HUES48 (cell line): ENCODE data around the gene NMU.
"Not testable (repeated sequence)": the region's sequence is repeated elsewhere in the genome, so short reads cannot be mapped to it uniquely, and the experiment has no call there.

Source experiments
- H3K27ac ChIP-seq: one replicate; pipeline ENCODE4 v1.7.0; 2013; ENCODE audit warnings: low read depth, low read length, inconsistent platforms
- H3K27me3 ChIP-seq: 2 replicates; pipeline ENCODE4 v1.6.1; 2013; ENCODE audit warnings: mild to moderate bottlenecking, low read length; ENCODE audit not compliant: control insufficient read depth, insufficient read depth
- H3K36me3 ChIP-seq: 2 replicates; pipeline ENCODE4 v1.6.1; 2013; ENCODE audit warnings: low read length; ENCODE audit not compliant: control insufficient read depth, insufficient read depth
- H3K4me1 ChIP-seq: 2 replicates; pipeline ENCODE4 v1.6.1; 2013; ENCODE audit warnings: mild to moderate bottlenecking, low read length; ENCODE audit not compliant: control insufficient read depth, insufficient read depth
- H3K4me3 ChIP-seq: 2 replicates; pipeline ENCODE4 v1.5.1; 2013; ENCODE audit warnings: mild to moderate bottlenecking, low read depth, low read length
- H3K9ac ChIP-seq: 2 replicates; pipeline ENCODE4 v1.6.1; 2013; ENCODE audit warnings: mild to moderate bottlenecking, low read depth, low read length, moderate library complexity
- H3K9me3 ChIP-seq: 2 replicates; pipeline ENCODE4 v1.6.1; 2013; ENCODE audit warnings: low read length; ENCODE audit not compliant: control insufficient read depth, insufficient read depth

NMU gene

GRCh38 chr4:55560096-55560495 is 76.0 kb downstream of the NMU start:
- H3K9ac ChIP-seq = no peak overlapping the region
- H3K27me3 ChIP-seq = no peaks in the 10 kb centered on the region
- no peaks in the 10 kb centered on the region for H3K9me3 ChIP-seq
- no peaks in the 10 kb centered on the region for H3K36me3 ChIP-seq
- peaks cover 9% of the 10 kb centered on the region; the same call in 1 of the 2 replicates for H3K4me1 ChIP-seq
- H3K4me3 ChIP-seq = no peak overlapping the region
- H3K27ac ChIP-seq = no peak overlapping the region

DNA sequence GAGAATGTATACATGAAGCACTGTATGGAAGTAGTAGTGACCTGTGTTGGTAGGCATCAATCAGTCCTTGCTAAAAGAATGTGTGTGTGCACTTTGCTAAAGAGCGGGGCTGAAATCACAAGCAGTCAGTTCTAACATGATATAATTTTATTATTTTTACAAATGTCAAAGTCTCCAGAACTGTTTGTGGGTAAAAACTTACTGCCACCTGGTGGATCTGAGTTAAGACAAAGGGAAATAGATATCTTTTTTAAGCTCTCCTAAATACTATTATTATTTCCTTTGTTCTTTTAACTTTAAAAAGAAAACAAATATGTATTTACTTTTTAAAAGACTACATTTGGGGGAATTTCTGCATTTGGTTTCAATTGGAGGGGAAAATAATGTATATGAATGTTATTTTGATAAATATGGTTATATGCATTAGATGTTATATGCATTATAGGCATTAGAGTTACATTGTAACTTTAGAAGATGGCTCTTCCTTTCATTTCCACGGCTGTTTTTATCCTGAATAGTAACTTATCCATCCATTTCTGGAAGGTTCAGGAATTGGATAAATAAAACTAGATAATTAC is 81.6 kb downstream of the NMU start:
- H3K4me1 ChIP-seq = peaks cover 16% of the 10 kb centered on the region
- no peaks in the 10 kb centered on the region for H3K36me3 ChIP-seq
- no peaks in the 10 kb centered on the region for H3K27me3 ChIP-seq
- H3K27ac ChIP-seq = no peak overlapping the region
- no peaks in the 10 kb centered on the region for H3K9me3 ChIP-seq
- H3K9ac ChIP-seq = no peak overlapping the region
- H3K4me3 ChIP-seq = no peak overlapping the region

GRCh38 chr4:55553441-55554201 is 82.5 kb downstream of the NMU start:
- no peaks in the 10 kb centered on the region for H3K9me3 ChIP-seq
- H3K27me3 ChIP-seq = no peaks in the 10 kb centered on the region
- no peak overlapping the region for H3K27ac ChIP-seq
- H3K4me1 ChIP-seq = peaks cover 18% of the 10 kb centered on the region
- H3K4me3 ChIP-seq = no peak overlapping the region
- no peaks in the 10 kb centered on the region for H3K36me3 ChIP-seq
- no peak overlapping the region for H3K9ac ChIP-seq

GRCh38 chr4:55551964-55552363 is 84.1 kb downstream of the NMU start:
- H3K36me3 ChIP-seq, H3K4me3 ChIP-seq, H3K9me3 ChIP-seq, H3K27ac ChIP-seq, H3K9ac ChIP-seq, H3K27me3 ChIP-seq: not testable (repeated sequence)
- peaks cover 27% of the 10 kb centered on the region for H3K4me1 ChIP-seq

- Histone ChIP-seq H3K36me3 (no peaks in the 10 kb centered on the region), H3K4me3 (no peak overlapping the region), H3K9me3 (no peaks in the 10 kb centered on the region), H3K27me3 (no peaks in the 10 kb centered on the region), H3K9ac (no peak overlapping the region), H3K27ac (no peak overlapping the region), H3K4me1 (peaks cover 27% of the 10 kb centered on the region)
These were observed 86.2 kb downstream of the NMU start for GRCh38 chr4:55549888-55550287.

DNA sequence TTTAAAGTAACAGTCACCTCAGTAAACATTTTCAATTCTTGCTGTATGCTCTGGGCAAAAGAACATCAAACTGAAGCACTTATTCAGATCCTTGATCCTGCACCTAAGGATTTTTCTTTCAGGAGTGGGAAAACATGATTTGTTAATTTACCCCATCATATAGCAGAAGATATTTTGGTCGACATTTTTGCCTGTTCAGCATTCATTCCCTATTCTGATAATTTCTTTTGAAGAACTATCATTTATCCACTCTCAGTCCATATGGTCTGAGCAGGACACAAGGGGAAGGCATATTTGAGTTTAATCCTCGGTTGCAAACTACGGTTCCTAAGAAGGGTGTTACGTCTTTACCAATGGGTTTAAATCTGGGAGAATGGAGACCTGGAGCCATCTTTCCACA is 88.2 kb downstream of the NMU start:
- H3K27ac ChIP-seq = peak overlapping the region; percentile 98
- peak overlapping the region; percentile 87 for H3K4me3 ChIP-seq
- peak overlapping the region; percentile 84; the same call in 1 of the 2 replicates for H3K9ac ChIP-seq

DNA sequence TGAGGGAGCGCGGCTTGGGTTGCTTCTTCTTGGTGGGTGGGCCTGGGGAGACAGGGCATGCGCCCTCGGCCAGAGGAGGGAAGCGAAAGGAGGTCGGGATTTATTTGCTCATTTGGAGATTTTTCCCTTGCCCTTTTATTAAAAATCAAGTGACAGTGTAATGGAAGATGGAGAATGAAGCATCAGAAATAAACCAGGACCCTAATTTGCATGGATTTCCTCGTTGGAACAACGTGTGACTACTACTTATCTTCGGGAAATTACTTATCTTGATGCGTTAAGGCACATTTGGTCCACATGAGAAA is 88.7 kb downstream of the NMU start:
- Histone ChIP-seq H3K9me3 (no peaks in the 10 kb centered on the region), H3K9ac (peak overlapping the region; percentile 84), H3K4me1 (peaks cover 37% of the 10 kb centered on the region), H3K27me3 (no peaks in the 10 kb centered on the region), H3K4me3 (peak overlapping the region; percentile 87), H3K36me3 (no peaks in the 10 kb centered on the region), H3K27ac (peak overlapping the region; percentile 98)

More for the DNA sequence above, 88.2 kb downstream of the NMU start:
- Histone ChIP-seq H3K27me3 (no peaks in the 10 kb centered on the region), H3K4me1 (peaks cover 33% of the 10 kb centered on the region), H3K36me3 (no peaks in the 10 kb centered on the region), H3K9me3 (no peaks in the 10 kb centered on the region)

DNA sequence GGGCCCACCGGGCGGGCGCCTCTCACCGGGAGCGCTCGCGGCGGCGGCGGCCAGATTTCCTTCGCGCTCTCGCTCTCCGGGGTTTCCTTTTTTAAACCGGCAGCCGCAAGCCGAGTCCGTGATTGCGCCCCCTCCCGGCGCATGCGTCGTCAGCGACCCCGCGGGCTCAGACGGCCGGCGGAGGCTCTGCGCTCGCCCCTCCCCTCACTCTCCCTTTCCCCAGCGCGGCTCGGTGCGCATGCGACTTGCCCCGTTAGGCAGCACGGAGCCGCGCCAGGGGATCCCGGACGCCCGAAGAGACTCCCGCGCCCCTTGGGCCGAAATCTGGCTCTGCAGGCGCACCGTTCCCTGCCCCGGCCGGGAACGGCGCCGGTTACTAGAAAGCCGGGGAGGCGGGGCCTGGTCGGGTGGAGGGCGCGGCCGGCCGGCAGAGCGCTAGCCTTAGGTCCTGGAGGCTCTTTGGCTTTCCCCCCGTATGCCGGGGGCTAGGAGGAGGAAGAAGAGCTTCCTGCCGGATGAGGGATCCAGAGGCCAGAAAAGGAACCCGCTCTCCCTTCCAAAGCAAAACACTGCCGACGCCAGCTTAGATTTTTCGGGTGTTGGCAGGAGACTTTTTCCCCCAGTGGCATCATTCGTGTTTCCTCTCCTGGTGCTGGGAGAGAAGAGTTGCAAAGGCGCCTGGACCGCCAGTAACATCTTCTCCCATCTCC is 89.2 kb downstream of the NMU start, which contains the start of gene CLOCK:
TSS of gene CLOCK (minus strand) at position 154 of the 710 bp plus-strand sequence. CDS start 64,124 bp downstream, outside the sequence.
- H3K27ac ChIP-seq = peak within 1 kb of the TSS; percentile 98
- no peaks in the 10 kb centered on the region for H3K27me3 ChIP-seq
- H3K4me3 ChIP-seq = peak within 1 kb of the TSS; percentile 87
- H3K36me3 ChIP-seq = no peaks in the 10 kb centered on the region
- peak within 1 kb of the TSS; percentile 84 for H3K9ac ChIP-seq
- H3K9me3 ChIP-seq = no peaks in the 10 kb centered on the region
- H3K4me1 ChIP-seq = peaks cover 38% of the 10 kb centered on the region

GRCh38 chr4:55546506-55546755 is 89.7 kb downstream of the NMU start:
- H3K9ac ChIP-seq = peak overlapping the region; percentile 84; the same call in 1 of the 2 replicates
- no peaks in the 10 kb centered on the region for H3K9me3 ChIP-seq
- no peaks in the 10 kb centered on the region for H3K27me3 ChIP-seq
- H3K27ac ChIP-seq = peak overlapping the region; percentile 98
- peaks cover 38% of the 10 kb centered on the region for H3K4me1 ChIP-seq
- H3K4me3 ChIP-seq = peak overlapping the region; percentile 87
- no peaks in the 10 kb centered on the region for H3K36me3 ChIP-seq

DNA sequence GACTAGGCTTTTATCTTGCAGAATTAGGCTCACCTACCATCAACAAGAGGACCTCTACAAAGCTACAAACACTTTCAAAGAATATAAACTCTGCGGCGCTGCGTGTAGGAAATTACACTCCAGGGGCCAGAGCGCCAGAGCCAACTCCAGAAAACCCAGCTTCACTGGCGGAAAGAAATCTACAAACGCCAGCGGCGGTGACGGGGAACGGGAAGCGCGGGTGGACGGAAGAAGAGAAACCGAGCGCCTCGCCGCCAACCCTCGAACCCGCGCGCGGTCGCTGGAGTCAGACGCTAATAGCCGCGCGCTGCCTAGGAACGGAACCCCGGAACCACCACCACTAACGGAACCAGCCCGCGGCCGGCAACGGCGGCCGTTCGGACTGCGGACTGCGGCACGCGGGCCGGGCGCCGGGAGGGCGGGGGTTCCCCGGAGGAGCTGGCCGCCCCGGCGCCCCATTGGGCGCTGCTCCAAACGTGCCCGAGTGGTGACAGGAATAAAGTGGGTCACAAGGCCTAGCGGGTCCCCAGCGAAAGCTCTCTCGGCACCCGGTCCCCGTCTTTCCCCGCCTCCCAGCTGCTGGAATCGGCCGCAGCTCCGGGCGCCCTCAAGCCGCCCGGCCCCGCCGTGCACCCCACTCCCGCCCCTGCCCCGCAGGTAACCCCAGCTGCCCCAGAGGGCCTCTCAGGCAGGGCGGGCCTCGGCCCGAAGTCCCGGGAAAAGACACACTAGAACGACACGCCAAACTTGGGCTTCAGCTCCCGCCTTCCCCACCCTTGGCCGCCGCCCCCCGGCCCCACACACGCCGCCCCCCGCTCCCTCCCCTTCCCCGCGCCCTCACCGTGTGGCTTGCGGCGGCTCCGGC is 90.2 kb downstream of the NMU start:
- Histone ChIP-seq H3K27me3 (no peaks in the 10 kb centered on the region), H3K27ac (peak overlapping the region; percentile 98), H3K9ac (peak overlapping the region; percentile 75), H3K4me3 (peak overlapping the region; percentile 87), H3K9me3 (no peaks in the 10 kb centered on the region), H3K4me1 (peaks cover 42% of the 10 kb centered on the region), H3K36me3 (no peaks in the 10 kb centered on the region)
